IMR-90 (cell line): ENCODE results near the gene PLXNC1. TPM values are rescaled to one million over a fixed set of nuclear protein-coding genes. Genes with fewer than 3 reads are reported as not detected.

Experiments
- ATAC-seq: fragments of 200-7000 bp; cut with Tn5 transposase; 2 replicates; pipeline ENCODE4 v1.9.1; 2020; ENCODE audit warnings: low read depth, mild to moderate bottlenecking, moderate library complexity
- BruUV-seq: library from RNA; stranded (reverse); fragments of 400-500 nt; replicated peaks from 2 replicates; lab custom pipeline; 2021; lab: Mats Ljungman, UMichigan
- CTCF ChIA-PET: fragments of 300-600 bp; formaldehyde crosslinking; extraction: SDS; loops from one replicate; lab custom pipeline; 2021; ENCODE audit warnings: antibody characterized with exemption; lab: Yijun Ruan, JAX
- POLR2A ChIA-PET: fragments of 300-600 bp; sonication (Branson Sonifier 250); formaldehyde crosslinking; loops from one replicate; lab custom pipeline; 2022; ENCODE audit warnings: antibody characterized with exemption; ENCODE audit not compliant: unreplicated experiment; lab: Charles Lee
- DNase-seq: peaks from one replicate; pipeline ENCODE4 v3.0.0; 2013
- H2AFZ ChIP-seq: replicated peaks from 2 replicates; pipeline ENCODE3; 2013; ENCODE audit warnings: low read length, mild to moderate bottlenecking; ENCODE audit not compliant: poor library complexity
- H2AK5ac ChIP-seq: 2 replicates; pipeline ENCODE4 v1.6.1; 2013; ENCODE audit warnings: low read depth, low read length, inconsistent platforms
- H2AK9ac ChIP-seq: replicated peaks from 2 replicates; pipeline ENCODE3; 2013; ENCODE audit warnings: mild to moderate bottlenecking, low read depth, low read length, moderate library complexity; ENCODE audit not compliant: poor library complexity
- H2BK120ac ChIP-seq: 2 replicates; pipeline ENCODE4 v1.6.1; 2013; ENCODE audit warnings: low read depth, low read length, inconsistent platforms
- H2BK15ac ChIP-seq: 3 replicates; pipeline ENCODE4 v1.6.1; 2013; ENCODE audit warnings: low read depth, low read length, inconsistent platforms
- H2BK20ac ChIP-seq: 2 replicates; pipeline ENCODE4 v1.6.1; 2013; ENCODE audit warnings: low read depth, mild to moderate bottlenecking, inconsistent platforms, low read length, moderate library complexity
- H2BK5ac ChIP-seq: 2 replicates; pipeline ENCODE4 v1.6.1; 2013; ENCODE audit warnings: mild to moderate bottlenecking, low read depth, low read length, inconsistent platforms; ENCODE audit not compliant: poor library complexity, severe bottlenecking
- H3K14ac ChIP-seq: replicated peaks from 2 replicates; pipeline ENCODE4 v1.6.1; 2013; ENCODE audit warnings: low read depth, low read length, inconsistent platforms
- H3K18ac ChIP-seq: 2 replicates; pipeline ENCODE4 v1.6.1; 2013; ENCODE audit warnings: low read depth, low read length, control low read depth
- H3K23ac ChIP-seq: 2 replicates; pipeline ENCODE4 v1.6.1; 2013; ENCODE audit warnings: low read depth, low read length, inconsistent platforms
- H3K27ac ChIP-seq: 2 replicates; pipeline ENCODE4 v1.5.1; 2013; ENCODE audit warnings: mild to moderate bottlenecking, control low read depth, low read length; ENCODE audit not compliant: insufficient read depth
- H3K27me3 ChIP-seq: 2 replicates; pipeline ENCODE4 v1.6.1; 2013; ENCODE audit warnings: low read length; ENCODE audit not compliant: control insufficient read depth, insufficient read depth
- H3K36me3 ChIP-seq: 2 replicates; pipeline ENCODE4 v1.6.1; 2013; ENCODE audit warnings: low read length, mixed read lengths; ENCODE audit not compliant: control insufficient read depth, insufficient read depth
- H3K4ac ChIP-seq: 2 replicates; pipeline ENCODE4 v1.6.1; 2013; ENCODE audit warnings: low read depth, low read length, inconsistent platforms
- H3K4me1 ChIP-seq: 2 replicates; pipeline ENCODE4 v1.6.1; 2013; ENCODE audit warnings: low read length, mixed read lengths; ENCODE audit not compliant: control insufficient read depth, insufficient read depth
- H3K4me2 ChIP-seq: 2 replicates; pipeline ENCODE4 v1.6.1; 2013; ENCODE audit warnings: low read depth, mild to moderate bottlenecking, control low read depth, low read length, moderate library complexity
- H3K4me3 ChIP-seq: 2 replicates; pipeline ENCODE4 v1.5.1; 2013; ENCODE audit warnings: low read depth, mild to moderate bottlenecking, control low read depth, low read length, moderate library complexity; ENCODE audit not compliant: insufficient read depth
- H3K56ac ChIP-seq: 2 replicates; pipeline ENCODE4 v1.6.1; 2013; ENCODE audit warnings: low read length, inconsistent platforms; ENCODE audit not compliant: insufficient read depth; ENCODE audit errors: extremely low read depth
- H3K79me1 ChIP-seq, 2 experiments: 2 replicates each; pipeline ENCODE4 v1.6.1; 2013; ENCODE audit warnings: low read length in 2 of 2, inconsistent platforms in 1 of 2, low read depth in 1 of 2
- H3K9ac ChIP-seq: 2 replicates; pipeline ENCODE4 v1.6.1; 2013; ENCODE audit warnings: low read depth, low read length, control low read depth
- H3K9me1 ChIP-seq: 2 replicates; pipeline ENCODE4 v1.6.1; 2013; ENCODE audit warnings: low read length, inconsistent platforms; ENCODE audit not compliant: insufficient read depth
- H3K9me3 ChIP-seq: 2 replicates; pipeline ENCODE4 v1.6.1; 2013; ENCODE audit warnings: low read length; ENCODE audit not compliant: control insufficient read depth, insufficient read depth
- H4K20me1 ChIP-seq: 2 replicates; pipeline ENCODE4 v1.6.1; 2013; ENCODE audit warnings: low read length, inconsistent platforms; ENCODE audit not compliant: insufficient read depth
- H4K5ac ChIP-seq: 2 replicates; pipeline ENCODE4 v1.6.1; 2013; ENCODE audit warnings: mild to moderate bottlenecking, low read depth, low read length, control low read depth
- H4K8ac ChIP-seq, 2 experiments: 2 replicates each; pipeline ENCODE4 v1.6.1; 2013; ENCODE audit warnings: low read depth in 2 of 2, low read length in 2 of 2, control low read depth in 1 of 2, inconsistent platforms in 1 of 2
- H4K91ac ChIP-seq: 2 replicates; pipeline ENCODE4 v1.6.1; 2013; ENCODE audit warnings: low read depth, low read length, inconsistent platforms; ENCODE audit not compliant: insufficient read depth
- ELK1 ChIP-seq: fragments of 150-350 bp; IDR thresholded peaks from 2 replicates; pipeline ENCODE4 v1.6.1; 2016; ENCODE audit warnings: low read depth, mild to moderate bottlenecking, low read length, moderate library complexity, borderline replicate concordance
- MAFK ChIP-seq: IDR thresholded peaks from 2 replicates; pipeline ENCODE4 v1.6.1; 2012; ENCODE audit warnings: low read depth, low read length, improper control_type of control experiment
- POLR2A ChIP-seq: IDR thresholded peaks from 2 replicates; pipeline ENCODE4 v1.6.1; 2012; ENCODE audit warnings: mild to moderate bottlenecking, low read depth, low read length
- RAD21 ChIP-seq: IDR thresholded peaks from 2 replicates; pipeline ENCODE4 v1.6.1; 2012; ENCODE audit warnings: low read length, improper control_type of control experiment
- RFX5 ChIP-seq: IDR thresholded peaks from 2 replicates; pipeline ENCODE4 v1.8.0; 2012; ENCODE audit warnings: low read depth, mild to moderate bottlenecking, low read length, moderate library complexity
- WGBS, 2 experiments: methylation state at CpG; one replicate each; pipeline versions ENCODE4 v1.1.5 to v1.1.7; 2013; ENCODE audit warnings: missing lambda C conversion rate in 2 of 2; ENCODE audit not compliant: insufficient read length in 1 of 2; ENCODE audit errors: extremely low coverage in 2 of 2; 5-methylcytosine and 5-hydroxymethylcytosine counted together
- dilution Hi-C: fragments of 300-500 bp; cut with HindIII; formaldehyde crosslinking; loops from one replicate; pipeline ENCODE4 v1.14.3; 2018; ENCODE audit warnings: low sequenced_read_pairs; ENCODE audit not compliant: unreplicated experiment
- in situ Hi-C: fragments of 300-500 bp; cut with MboI; formaldehyde crosslinking; loops from 3 replicates; pipeline ENCODE4 v1.14.3; 2019; ENCODE audit warnings: low sequenced_read_pairs, inconsistent platforms, mixed read lengths
- intact Hi-C: fragments of 100-400 bp; cut with micrococcal nuclease; formaldehyde crosslinking; loops from 2 replicates; pipeline ENCODE4 v1.10.0; 2022
- polyA plus RNA-seq, 3 experiments: library from polyadenylated mRNA; depleted of rRNA; stranded (reverse); fragments of >200 nt; gene quantifications; 2 replicates each; pipeline ENCODE4 v1.2.3, GENCODE V29; 2012; ENCODE audit warnings: low replicate concordance in 1 of 3
- total RNA-seq: library from RNA; depleted of rRNA; stranded (reverse); fragments of >200 nt; gene quantifications from 2 replicates; pipeline ENCODE4 v1.2.3, GENCODE V29; 2012

Gene PLXNC1
- total and polyA plus RNA-seq, 2 of the 4 experiments (the other 2 are of a cell fraction): 1.0 to 1.6 TPM

GRCh38 chr12:94250130-94250529 lies 101.8 kb downstream of the PLXNC1 start:
- Histone ChIP-seq H2AK9ac (no peak overlapping the region), H2BK20ac (no peak overlapping the region), H3K9me3 (no peaks in the 10 kb centered on the region), H4K91ac (no peak overlapping the region), H3K14ac (no peak overlapping the region), H2BK5ac (no peak overlapping the region), H3K18ac (no peak overlapping the region), H4K20me1 (no peaks in the 10 kb centered on the region), H4K8ac (no peak overlapping the region), H2BK120ac (no peak overlapping the region), H3K23ac (no peak overlapping the region), H3K79me1 (no peaks in the 10 kb centered on the region), H3K27me3 (peaks cover 20% of the 10 kb centered on the region), H3K4me2 (no peak overlapping the region), H3K36me3 (no peaks in the 10 kb centered on the region), H2AK5ac (no peak overlapping the region), H3K4me1 (no peaks in the 10 kb centered on the region), H3K4me3 (no peak overlapping the region), H3K9me1 (no peaks in the 10 kb centered on the region), H3K4ac (no peak overlapping the region), H2BK15ac (no peak overlapping the region), H2AFZ (no peak overlapping the region), H3K56ac (no peak overlapping the region), H4K5ac (no peak overlapping the region), H3K27ac (no peak overlapping the region), H3K9ac (no peak overlapping the region)
- dilution Hi-C loops (no loop called here), intact Hi-C loops (no loop called here), in situ Hi-C loops (no loop called here)
- ChIA-PET POLR2A (no interaction called here), CTCF (no interaction called here)
- WGBS, 2 experiments: no CpG with 5 or more reads among the region's 4 CpGs
- ATAC-seq (no peak), DNase-seq (no peak)
- no TSS peak for BruUV-seq
- no peak for TF ChIP-seq RFX5
- TF ChIP-seq MAFK: no peak
- no peak for TF ChIP-seq ELK1
- TF ChIP-seq RAD21: no peak
- no peak for TF ChIP-seq POLR2A
